Raji (cell line): ENCODE results near the gene SH3BP4.

Experiments used
- POLR2A ChIP-seq: IDR thresholded peaks from 2 replicates; pipeline ENCODE4 v1.6.1; 2011; ENCODE audit warnings: low read depth, low read length, control low read depth; ENCODE audit not compliant: insufficient read depth

Gene SH3BP4

DNA sequence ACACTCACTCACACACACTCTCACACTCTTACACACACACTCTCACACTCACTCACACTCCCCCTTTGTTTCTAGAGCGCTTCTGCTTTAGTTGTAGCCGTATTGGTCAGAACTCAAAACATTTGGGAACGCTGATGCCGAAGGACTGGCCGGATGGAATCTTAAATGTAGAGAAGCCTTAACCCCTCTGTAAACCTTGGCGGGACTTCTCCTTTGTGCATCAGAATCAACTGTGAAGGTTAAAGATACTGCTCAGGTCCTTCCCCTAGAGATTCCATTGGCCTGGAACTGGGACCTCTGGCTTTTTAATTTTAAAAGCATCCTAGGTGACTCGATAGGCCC is 18.3 kb downstream of the SH3BP4 start:
- no peak for TF ChIP-seq POLR2A

DNA sequence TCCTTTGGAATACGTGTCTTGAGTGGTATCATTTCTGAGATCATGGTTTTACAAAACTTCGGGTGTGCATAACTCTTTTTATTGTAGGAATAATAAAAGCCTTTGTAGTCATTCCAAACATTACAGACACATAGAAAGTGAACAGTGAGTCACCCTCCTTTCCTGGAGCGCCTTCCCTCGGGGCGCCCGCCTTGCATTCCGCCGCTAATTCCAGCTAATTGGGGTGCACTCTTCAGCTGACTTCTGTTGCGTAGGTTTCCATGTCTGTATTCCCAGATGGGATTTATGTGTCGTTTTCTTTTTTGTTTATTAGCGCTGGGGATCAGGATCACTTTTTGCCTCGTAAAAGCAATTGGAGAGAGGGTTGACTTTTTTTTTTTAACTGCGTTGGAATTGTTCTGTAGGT is 18.7 kb downstream of the SH3BP4 start:
- TF ChIP-seq POLR2A, result no peak

DNA sequence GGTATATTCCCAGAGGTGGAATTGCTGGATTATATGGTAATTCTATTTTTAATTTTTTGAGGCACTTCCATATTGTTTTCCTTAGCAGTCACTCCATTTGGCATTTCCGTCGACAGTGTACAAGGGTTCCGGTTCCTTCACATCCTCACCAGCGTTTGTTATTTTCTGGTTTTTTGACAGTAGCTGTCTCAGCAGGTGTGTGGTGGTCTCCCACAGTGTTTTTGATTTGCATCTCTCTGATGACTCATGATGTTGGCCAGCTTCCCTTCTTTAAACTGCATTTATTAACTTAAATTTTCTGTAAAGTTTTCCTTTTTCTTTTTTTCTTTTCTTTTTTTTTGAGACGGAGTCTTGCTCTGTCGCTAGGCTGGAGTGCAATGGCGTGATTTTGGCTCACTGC is 19.7 kb downstream of the SH3BP4 start:
- TF ChIP-seq POLR2A, result no peak

DNA sequence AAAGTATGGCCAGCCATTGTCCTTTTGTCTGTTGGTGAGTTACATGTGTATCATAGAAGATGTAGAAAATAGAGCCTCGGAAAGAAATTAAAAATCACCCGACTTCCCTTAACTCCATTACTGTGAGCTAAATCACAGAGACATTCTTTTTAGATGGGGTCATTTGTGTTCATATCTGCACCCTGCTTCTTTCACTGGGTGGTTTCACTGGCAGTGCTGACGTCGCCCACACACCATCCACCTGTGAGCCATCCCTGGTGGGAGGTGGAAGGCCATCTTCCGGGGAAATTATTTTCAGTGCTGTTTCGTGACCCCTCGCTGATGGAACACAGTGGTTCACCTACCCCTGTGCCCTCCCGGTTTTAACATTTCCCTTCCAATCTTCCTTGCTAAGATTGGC is 21.2 kb downstream of the SH3BP4 start:
- no peak for TF ChIP-seq POLR2A

DNA sequence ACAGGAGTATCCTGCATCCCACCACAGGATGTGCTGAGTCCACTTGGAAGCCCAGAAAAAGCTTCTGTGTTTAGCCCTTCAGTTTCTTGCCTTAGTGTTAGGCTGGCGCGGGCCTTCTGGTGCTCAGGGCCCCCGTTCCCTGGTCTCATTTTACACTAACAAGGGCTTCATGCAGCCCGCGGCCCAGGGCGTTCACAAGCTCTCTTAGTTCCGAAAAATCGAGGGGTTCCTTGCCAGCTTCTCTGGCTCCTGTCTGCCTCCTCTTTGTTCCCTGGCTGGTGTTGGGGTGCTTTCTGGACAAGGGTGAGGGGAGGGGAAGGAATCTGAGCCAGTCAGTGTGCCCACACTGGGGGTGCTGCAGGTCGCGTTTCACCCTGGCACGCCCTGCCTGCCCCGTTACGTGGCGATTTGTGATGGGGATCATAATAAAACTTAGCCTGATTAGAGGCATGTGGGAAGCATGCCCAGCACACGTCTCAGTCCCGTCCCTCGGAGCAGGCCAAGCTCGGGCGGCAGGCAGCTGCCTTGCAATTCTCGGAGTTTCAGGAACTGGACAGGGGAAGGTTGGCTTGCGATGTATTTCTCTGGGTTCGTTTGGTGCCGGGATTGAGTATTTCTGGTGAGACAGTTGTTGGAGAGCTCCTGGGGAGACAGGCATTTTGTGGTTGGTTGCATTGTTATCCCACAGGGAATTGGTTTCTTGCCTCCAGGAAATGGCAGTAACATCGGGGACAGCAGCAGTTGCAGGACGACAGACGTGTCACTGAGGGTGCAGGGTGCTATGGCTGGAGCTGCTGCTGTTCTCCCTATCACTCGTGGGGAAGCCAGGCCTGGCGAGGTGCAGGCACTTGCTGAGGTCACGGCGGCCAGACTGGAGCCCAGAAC is 22.9 kb downstream of the SH3BP4 start:
- no peak for TF ChIP-seq POLR2A

DNA sequence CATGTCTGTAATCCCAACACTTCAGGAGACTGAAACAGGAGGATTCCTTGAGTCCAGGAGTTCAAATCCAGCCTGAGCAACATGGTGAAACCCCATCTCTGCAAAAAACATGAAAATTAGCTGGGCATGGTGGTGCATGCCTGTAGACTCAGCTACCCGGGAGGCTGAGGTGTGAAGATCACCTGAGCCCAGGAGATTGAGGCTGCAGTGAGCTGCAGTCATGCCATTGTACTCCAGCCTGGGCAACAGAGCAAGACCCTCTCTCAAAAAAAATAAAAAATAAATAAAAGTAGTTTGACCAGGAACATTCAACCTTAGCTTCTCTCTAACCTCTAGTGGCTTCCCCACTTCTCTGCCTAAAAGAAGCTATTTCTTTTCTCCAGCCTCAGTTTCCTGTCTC is 23.8 kb downstream of the SH3BP4 start:
- TF ChIP-seq POLR2A, result no peak

DNA sequence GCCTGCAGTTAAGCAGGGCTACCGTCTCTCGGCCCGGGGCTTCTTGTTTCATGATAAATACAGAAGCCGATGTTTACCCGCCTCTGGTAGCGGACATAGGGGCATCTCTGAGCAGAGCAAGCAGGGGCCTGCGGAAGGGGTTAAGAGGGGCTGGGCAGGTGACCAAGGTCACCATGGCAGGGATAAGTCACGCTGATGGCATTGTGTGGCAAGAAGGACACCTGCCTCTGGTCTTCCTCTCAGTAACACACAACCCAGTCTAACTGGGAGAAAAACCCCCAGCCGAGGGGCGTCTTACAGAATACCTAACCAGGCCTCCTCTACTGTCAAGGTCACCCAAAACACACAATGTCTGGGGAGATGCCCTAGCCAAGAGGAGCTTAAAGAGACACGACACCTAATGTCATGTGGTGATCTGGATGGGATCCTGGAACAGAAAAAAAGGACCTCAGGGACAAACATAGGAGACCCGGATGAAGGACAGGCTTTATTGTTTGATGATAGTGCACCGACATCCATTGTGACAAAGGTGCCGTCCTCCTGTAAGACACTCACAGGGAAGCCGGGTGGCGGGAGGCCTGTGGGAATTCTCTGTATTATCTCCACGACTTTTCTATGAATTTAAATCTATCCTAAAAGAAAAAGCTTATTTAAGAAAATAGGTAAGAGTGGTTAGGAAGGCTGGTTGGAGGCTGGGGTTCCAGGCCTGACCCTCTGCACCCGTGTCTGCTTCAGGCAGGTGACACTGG is 24.8 kb downstream of the SH3BP4 start:
- no peak for TF ChIP-seq POLR2A

DNA sequence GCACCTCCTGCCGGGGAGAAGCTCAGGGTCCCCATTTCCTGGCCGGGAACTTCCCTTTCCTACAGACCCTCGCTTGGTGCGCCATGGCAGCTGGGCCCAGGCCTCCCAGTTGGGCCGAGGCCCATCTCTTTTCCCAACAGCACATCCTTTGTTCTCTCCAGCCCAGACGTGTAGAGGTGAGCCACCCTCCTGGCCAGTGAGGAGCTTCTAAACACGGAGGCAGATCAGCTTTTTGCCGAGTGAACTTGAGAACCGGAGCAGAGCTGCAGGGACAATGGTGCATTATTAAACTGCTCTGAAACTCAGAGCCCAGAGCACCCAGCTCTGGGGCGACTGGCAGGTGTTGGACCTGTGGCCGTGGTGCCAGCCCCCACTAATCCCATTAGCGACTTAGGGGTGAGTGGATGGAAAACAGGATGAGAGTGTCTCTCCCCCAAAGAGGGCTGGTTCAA is 25.4 kb downstream of the SH3BP4 start:
- no peak for TF ChIP-seq POLR2A

DNA sequence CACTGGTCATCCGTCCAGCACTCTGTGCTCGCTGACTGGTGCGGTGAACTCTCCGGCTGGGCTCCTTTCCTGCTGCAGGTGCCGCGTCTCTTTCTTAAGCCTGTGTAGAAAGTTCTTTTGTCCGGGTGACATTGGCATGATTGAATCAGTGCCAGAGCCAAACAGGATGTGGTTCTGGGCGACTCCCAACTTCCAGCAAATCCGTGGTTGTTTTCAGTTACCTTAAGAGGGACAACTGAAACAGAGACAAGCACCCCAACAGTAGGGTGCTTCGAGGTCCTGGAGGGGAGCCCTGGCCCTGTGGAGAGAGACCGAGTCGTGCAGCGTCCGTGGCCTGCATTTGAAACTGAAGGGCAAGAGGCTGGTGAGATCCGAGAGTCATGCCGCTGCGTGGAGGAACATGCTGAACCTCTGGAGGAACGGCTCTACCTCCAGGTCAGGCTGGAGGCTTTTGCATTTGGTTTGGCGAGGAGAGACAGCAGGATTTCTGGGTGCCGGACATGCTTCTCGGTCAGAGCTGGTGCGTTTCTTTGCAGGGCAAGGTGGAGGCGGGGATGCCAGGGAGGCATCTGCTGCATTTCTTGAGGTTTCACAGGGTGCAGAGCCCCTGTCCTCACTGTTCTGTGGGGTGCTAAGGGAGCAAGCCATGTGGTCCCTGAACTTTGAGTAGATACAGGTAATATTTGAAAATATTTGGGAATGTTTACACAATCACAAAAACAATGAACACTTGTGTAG is 26.8 kb downstream of the SH3BP4 start:
- no peak for TF ChIP-seq POLR2A

DNA sequence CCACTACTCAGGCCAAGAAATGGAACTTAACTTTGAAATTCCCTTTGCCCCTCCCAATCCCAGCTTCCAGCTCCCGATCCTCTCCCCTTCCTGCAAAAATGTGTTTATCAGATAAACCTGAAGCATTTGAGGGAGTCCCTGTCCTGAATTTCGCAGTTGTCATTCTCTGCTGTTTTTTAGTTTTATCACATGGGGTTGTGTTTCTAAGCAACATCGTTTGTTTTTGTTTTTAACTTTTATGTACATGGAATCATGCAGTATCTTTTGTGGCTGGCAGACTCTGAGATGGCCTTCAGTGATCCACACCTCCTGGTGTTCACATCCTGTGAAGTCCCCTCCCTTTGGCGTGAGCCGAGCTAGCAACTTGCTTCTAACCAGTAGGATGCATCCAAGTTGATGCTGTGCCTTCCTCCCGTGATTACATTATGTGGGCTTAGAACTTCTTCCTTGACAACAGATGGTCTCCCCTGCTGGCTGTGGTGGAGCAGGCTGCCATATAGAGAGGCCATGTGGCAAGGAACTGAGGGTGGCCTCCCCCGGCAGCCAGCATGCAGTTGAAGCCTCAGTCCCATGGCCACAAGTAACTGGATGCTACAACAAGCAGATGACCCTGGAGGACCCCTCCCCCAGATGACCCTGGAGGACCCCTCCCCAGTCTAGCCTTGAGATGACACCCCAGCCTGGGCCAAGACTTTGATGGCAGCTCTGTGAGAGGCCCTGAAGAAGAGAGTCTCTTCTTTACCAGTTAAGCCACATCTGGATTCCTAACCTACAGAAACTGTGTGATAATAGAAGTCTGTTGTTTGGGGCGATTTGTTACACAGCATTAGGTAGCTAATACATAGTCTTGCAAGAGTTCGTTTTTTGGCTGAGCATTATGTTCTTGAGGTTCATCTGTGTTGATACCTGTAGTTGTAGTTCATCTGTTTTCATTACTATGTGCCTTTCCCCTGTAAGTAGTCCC is 27.7 kb downstream of the SH3BP4 start:
- no peak for TF ChIP-seq POLR2A

DNA sequence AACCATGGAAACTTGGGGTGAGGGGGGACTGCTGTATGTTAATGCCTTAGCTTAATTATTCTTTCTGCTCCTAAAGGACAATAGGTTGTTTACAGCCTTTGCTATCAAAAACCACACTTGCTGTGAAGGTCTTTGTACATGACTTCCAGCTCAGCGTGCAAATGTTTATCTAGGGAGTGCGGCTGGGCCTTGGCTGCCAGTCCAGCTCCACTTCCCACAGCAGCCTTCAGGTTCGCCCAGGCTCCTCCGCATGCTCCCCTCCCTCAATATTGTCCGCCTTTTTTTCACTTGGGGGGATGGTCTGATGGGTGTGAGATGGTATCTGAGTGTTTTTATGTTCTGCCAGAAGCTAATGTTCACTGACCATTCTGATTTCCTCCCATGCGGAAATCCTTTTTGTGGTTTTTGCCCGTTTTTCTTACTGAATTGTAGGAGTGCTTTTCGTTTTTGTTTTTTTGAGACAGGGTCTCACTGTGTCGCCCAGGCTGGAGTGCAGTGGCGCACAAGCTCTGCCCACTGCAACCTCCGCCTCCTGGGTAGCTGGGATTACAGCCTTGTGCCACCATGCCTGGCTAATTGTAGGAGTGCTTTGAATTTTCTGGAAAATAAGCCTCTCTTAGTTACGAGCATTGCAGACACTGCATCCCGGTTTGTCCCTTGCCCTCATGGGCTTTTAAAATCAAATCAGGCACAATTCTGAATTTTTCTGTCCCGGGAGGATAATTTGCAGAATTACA is 28.8 kb downstream of the SH3BP4 start:
- no peak for TF ChIP-seq POLR2A

DNA sequence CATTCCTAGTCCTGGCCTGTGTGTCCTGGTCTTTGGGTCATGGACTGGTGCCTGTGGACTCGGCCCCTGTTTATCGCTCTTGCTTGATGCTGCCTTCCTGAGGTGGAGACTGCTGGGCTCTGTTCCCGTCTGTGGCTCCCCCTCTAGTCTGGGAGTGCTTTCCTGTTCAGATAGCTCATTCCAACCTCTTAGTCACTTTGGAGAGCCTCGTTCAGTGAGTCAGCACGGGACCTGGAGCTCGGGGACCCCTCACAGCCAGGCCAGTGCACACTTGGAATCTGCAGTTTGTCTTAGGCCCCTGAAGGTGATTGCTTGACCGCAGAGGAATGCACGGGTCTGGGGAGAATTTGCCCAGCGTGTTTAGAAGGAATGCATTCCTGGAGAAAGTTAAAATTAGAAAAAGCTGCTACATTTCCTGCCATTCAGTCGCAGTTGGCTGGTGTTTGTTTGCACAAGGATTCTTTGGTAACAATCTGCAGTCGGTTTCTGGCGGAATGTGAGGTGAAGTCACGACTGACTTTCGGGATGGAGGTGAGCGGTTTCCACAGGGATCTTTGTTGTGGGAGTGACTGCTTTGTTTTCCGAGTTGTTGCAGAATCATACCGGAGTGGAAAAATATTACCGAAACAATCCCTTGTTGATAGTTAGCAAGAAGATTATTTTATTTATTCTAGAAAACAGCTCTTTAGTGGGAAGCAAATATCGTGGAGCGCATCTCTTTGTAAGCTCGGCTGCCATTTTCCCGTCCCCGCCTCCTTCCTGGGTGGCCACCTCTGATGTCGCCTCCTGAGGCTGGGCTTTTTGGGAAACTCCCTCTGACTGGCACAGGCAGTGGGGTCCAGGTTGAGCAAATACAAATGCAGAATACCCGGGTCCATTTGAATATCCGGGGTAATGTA is 29.6 kb downstream of the SH3BP4 start:
- no peak for TF ChIP-seq POLR2A
